Natural killer cell (primary cell): ENCODE measurements around the gene PF4V1. TPM values are rescaled to one million over a fixed set of nuclear protein-coding genes. Genes with fewer than 3 reads are reported as not detected.

Experiments used
- ATAC-seq, 3 donors: fragments of 150-1000 bp in 2 of 3; fragments of 200-7000 bp in 1 of 3; cut with Tn5 transposase; 1 replicate in 1 of 3; 2 replicates in 2 of 3; pipeline ENCODE4 v1.10.0; 2021; ENCODE audit warnings: mild to moderate bottlenecking in 2 of 3, moderate library complexity in 2 of 3
- DNase-seq, 2 donors: peaks; one replicate each; pipeline versions ENCODE4 v3.0.0 to v3.0.0-alpha.2; 2013 to 2021; ENCODE audit warnings: mixed read lengths in 1 of 2
- H3K27ac ChIP-seq: one replicate; pipeline ENCODE4 v1.5.1; 2013; ENCODE audit warnings: mild to moderate bottlenecking, low read length
- H3K27me3 ChIP-seq: one replicate; pipeline ENCODE4 v1.6.1; 2013; ENCODE audit warnings: low read length; ENCODE audit not compliant: control insufficient read depth, insufficient read depth
- H3K36me3 ChIP-seq: one replicate; pipeline ENCODE4 v1.6.1; 2013; ENCODE audit warnings: low read length; ENCODE audit not compliant: control insufficient read depth, insufficient read depth
- H3K4me1 ChIP-seq: one replicate; pipeline ENCODE4 v1.6.1; 2013; ENCODE audit warnings: low read length; ENCODE audit not compliant: control insufficient read depth, insufficient read depth
- H3K4me3 ChIP-seq: one replicate; pipeline ENCODE4 v1.5.1; 2013; ENCODE audit warnings: low read length
- H3K9me3 ChIP-seq: one replicate; pipeline ENCODE4 v1.6.1; 2013; ENCODE audit warnings: low read length; ENCODE audit not compliant: control insufficient read depth, insufficient read depth
- H3K27ac Mint-ChIP-seq, 2 donors: one replicate each; pipeline ENCODE4 v1.8.0; 2022; ENCODE audit warnings: mild to moderate bottlenecking in 2 of 2, mixed read lengths in 2 of 2, moderate library complexity in 1 of 2
- H3K27me3 Mint-ChIP-seq, 2 donors: one replicate each; pipeline ENCODE4 v1.8.0; 2022; ENCODE audit warnings: low read depth in 2 of 2, mixed read lengths in 2 of 2
- H3K36me3 Mint-ChIP-seq: one replicate; pipeline ENCODE4 v1.8.0; 2022; ENCODE audit warnings: mixed read lengths
- H3K4me1 Mint-ChIP-seq, 2 donors: one replicate each; pipeline ENCODE4 v1.8.0; 2022; ENCODE audit warnings: mixed read lengths in 2 of 2
- H3K4me3 Mint-ChIP-seq: one replicate; pipeline ENCODE4 v1.8.0; 2022; ENCODE audit warnings: mild to moderate bottlenecking, moderate library complexity, mixed read lengths
- H3K9me3 Mint-ChIP-seq, 2 donors: one replicate each; pipeline ENCODE4 v1.8.0; 2022; ENCODE audit warnings: mixed read lengths in 2 of 2
- CTCF ChIP-seq: fragments of 200-600 bp; IDR thresholded peaks from one replicate; pipeline ENCODE4 v1.8.0; 2022; ENCODE audit warnings: antibody characterized with exemption
- WGBS: methylation state at CpG from one replicate; pipeline ENCODE4 v1.1.7; 2013; ENCODE audit warnings: missing lambda C conversion rate; ENCODE audit not compliant: insufficient coverage; 5-methylcytosine and 5-hydroxymethylcytosine counted together
- intact Hi-C: fragments of 100-400 bp; cut with micrococcal nuclease; formaldehyde crosslinking; loops from one replicate; pipeline ENCODE4 v1.14.2; 2022
- total RNA-seq, 4 donors: library from RNA; stranded (reverse); fragments of 120-200 nt in 1 of 4; gene quantifications; one replicate each; pipeline versions ENCODE4 v1.2.3 to v1.2.4, GENCODE V29; 2013 to 2022

Gene PF4V1
- total RNA-seq, 3 donors from 2014 or later (not counting 1 experiment from before 2014, with no cell fraction given) = 3.3 to 14.9 TPM; not detected in 1

DNA sequence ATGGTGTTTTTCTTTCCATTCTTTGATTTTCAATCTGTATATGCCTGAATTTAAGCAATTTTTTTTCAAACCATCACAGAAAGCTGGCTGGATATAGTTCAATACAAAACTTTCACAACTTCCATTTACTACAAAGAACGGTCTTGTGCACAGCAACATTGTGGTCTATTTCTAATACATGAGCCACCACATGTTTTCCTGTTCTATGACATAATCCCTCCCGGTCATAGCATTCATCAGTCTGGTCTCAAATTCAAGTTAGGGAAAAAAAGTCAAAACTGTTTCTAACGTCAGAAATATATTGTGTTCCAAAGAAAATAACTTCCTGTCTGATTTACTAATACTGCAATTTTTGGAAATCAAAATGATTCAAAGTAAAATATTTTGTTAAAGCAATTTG lies 24.1 kb upstream of the PF4V1 start:
- Mint-ChIP-seq H3K4me1 (no peaks in the 10 kb centered on the region), H3K4me3 (no peak overlapping the region), H3K27me3 (no peaks in the 10 kb centered on the region), H3K27ac (no peak overlapping the region), H3K9me3 (peaks cover 7 to 11% of the 10 kb centered on the region in 2 donors), H3K36me3 (no peaks in the 10 kb centered on the region)
- Histone ChIP-seq H3K36me3 (no peaks in the 10 kb centered on the region), H3K4me1 (no peaks in the 10 kb centered on the region), H3K4me3 (no peak overlapping the region), H3K27me3 (no peaks in the 10 kb centered on the region), H3K9me3 (no peaks in the 10 kb centered on the region), H3K27ac (no peak overlapping the region)
- intact Hi-C loops = no loop called here
- ATAC-seq (no peak), DNase-seq (no peak)
- WGBS = 12% methylated on average over 2 of the region's 3 CpGs
- no peak for TF ChIP-seq CTCF

DNA sequence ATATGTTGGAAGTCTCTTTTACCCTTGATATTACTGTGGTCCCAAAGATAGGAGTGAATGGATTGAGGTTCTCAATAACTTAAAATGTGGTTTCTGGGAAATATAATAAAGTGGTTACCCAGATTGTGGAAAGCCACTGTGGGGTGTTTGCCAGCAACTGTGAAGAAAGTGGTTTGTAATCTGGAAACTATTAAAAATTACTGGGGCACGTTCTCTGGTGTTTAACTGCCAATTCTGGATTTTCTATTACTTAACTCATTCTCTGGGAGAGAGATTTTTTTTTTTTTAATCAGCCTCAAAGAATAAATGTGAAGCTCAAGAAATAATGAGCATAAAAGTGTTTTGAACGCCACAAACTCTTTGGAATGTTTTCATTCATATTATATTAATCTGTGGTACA lies 21.5 kb upstream of the PF4V1 start:
- no CpG with 5 or more reads among the region's 2 CpGs for WGBS
- Mint-ChIP-seq H3K9me3 (peaks cover 7 to 11% of the 10 kb centered on the region in 2 donors), H3K27me3 (no peaks in the 10 kb centered on the region), H3K27ac (no peak overlapping the region), H3K36me3 (no peaks in the 10 kb centered on the region), H3K4me1 (no peaks in the 10 kb centered on the region), H3K4me3 (no peak overlapping the region)
- intact Hi-C loops = no loop called here
- H3K27ac ChIP-seq = no peak overlapping the region
- no peak for ATAC-seq
- no peak for TF ChIP-seq CTCF
- H3K4me1 ChIP-seq = peaks cover 2% of the 10 kb centered on the region
- no peaks in the 10 kb centered on the region for H3K36me3 ChIP-seq
- no peaks in the 10 kb centered on the region for H3K9me3 ChIP-seq
- H3K4me3 ChIP-seq = no peak overlapping the region
- DNase-seq = no peak
- no peaks in the 10 kb centered on the region for H3K27me3 ChIP-seq

DNA sequence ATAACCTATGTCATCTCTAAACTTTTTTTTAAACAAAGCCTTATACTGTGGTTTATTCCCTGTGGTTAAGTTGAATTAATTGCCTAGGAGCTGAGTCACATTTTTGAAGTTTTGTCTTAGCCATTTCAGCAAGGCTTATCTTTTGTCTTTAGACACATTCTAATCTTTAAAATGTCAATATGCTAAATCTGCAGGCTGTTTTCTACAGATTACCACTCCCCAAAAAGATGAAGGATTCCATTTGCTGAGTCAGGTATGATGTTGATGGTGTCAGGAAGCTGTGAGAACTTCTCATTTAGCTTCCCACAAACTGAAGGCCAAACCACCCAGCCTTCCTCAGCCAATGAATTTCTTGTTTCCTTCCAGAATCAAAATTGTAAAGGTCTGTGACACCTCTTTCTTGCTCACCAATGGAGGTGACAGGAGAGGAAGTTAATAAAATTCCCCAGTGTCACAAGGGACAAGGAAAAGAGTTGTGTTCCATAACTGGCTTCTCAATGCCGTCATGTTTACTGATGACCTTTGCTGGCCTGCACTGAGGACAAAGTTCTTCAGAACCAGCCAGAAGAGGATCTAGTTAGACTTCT lies 20.4 kb upstream of the PF4V1 start:
- Histone ChIP-seq H3K9me3 (no peaks in the 10 kb centered on the region), H3K4me3 (no peak overlapping the region), H3K27me3 (no peaks in the 10 kb centered on the region), H3K27ac (no peak overlapping the region), H3K4me1 (peaks cover 2% of the 10 kb centered on the region), H3K36me3 (no peaks in the 10 kb centered on the region)
- Mint-ChIP-seq H3K36me3 (no peaks in the 10 kb centered on the region), H3K4me3 (no peak overlapping the region), H3K27ac (no peak overlapping the region), H3K4me1 (no peaks in the 10 kb centered on the region), H3K27me3 (peaks cover 3 to 10% of the 10 kb centered on the region in 2 donors), H3K9me3 (peaks cover 4 to 6% of the 10 kb centered on the region in 2 donors)
- intact Hi-C loops = no loop called here
- no peak for TF ChIP-seq CTCF
- DNase-seq (no peak), ATAC-seq (no peak)
- WGBS = 93% methylated on average over 1 of the region's 1 CpG
